Stimulated activated CD8-positive, alpha-beta memory T cell treated with anti-CD3 and anti-CD28 coated beads, Interleukin-7, amount 100 ng/mL, for 24 hours (primary cell): ENCODE data around the gene GPR179.

Experiments used
- DNase-seq: peaks from one replicate; pipeline ENCODE4 v3.0.0-alpha.2; 2020; ENCODE audit warnings: low read depth

Gene GPR179, protein sequence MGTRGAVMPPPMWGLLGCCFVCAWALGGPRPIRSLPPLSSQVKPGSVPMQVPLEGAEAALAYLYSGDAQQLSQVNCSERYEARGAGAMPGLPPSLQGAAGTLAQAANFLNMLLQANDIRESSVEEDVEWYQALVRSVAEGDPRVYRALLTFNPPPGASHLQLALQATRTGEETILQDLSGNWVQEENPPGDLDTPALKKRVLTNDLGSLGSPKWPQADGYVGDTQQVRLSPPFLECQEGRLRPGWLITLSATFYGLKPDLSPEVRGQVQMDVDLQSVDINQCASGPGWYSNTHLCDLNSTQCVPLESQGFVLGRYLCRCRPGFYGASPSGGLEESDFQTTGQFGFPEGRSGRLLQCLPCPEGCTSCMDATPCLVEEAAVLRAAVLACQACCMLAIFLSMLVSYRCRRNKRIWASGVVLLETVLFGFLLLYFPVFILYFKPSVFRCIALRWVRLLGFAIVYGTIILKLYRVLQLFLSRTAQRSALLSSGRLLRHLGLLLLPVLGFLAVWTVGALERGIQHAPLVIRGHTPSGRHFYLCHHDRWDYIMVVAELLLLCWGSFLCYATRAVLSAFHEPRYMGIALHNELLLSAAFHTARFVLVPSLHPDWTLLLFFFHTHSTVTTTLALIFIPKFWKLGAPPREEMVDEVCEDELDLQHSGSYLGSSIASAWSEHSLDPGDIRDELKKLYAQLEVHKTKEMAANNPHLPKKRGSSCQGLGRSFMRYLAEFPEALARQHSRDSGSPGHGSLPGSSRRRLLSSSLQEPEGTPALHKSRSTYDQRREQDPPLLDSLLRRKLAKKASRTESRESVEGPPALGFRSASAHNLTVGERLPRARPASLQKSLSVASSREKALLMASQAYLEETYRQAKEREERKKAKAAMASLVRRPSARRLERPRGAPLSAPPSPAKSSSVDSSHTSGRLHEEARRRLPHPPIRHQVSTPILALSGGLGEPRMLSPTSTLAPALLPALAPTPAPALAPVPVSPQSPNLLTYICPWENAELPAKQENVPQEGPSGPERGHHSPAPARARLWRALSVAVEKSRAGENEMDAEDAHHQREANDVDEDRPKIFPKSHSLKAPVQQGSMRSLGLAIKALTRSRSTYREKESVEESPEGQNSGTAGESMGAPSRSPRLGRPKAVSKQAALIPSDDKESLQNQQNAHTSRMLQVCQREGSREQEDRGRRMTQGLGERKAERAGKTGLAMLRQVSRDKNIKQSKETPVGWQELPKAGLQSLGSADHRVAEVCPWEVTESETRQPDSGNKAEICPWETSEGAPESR (N-terminal part only)

DNA sequence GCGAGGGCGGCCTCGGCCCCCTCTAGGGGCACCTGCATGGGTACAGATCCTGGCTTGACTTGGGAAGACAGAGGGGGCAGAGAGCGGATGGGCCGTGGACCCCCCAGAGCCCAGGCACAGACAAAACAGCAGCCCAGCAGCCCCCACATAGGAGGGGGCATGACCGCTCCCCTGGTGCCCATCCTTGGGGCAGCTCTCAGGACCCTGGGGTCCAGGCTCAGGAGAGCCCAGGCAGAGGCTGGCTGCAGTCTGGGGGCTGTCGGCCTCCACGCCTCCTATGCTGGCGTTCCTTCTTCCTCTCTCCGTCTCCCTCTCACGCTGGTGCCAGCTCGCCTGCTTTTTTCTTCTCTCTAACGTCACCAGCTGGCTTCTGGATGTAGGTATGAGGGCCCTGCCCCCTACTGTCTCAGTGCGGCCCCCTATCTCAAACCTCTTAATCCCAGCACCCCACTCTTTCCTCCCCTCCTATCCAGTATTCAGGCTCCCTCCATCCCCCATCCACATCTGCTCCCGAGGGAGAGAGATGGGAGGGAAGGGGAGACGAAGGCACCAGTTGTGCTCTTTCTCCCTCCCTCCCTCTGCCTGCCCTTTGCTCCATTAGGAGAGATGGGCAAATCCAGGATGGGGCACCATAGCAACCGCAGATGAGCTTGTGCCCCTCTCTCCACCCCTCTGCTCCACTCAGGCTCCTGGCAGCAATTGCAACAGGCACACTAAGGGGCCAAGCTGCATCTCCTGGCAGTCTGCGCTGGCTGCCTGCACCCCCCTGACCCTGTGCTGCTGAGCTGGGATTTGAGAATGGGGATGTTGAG is at the start of gene GPR179:
TSS of gene GPR179 (minus strand) at position 349 of the 812 bp plus-strand sequence. CDS start at position 182, 167 bp downstream.
- DNase-seq, result no peak

DNA sequence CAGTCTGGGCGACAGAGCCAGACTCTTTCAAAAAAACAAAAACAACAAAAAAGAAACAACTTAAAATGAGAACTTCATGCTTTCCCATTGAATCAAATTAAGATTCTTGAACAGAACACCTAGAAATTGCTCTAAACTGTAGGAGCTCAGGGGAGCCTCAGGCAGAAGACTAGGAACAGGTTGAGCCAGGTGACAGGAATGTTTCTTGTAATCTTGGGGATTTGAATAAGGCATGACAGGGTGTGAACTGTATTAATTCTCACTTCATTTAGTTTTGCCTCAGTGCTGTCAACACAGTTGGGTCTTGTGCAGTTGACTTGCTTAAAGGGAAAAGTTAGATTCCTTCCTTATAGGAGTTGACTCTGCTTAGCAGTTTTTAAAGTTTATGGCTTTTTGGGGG is 35.7 kb upstream of the GPR179 start:
- DNase-seq, result no peak

DNA sequence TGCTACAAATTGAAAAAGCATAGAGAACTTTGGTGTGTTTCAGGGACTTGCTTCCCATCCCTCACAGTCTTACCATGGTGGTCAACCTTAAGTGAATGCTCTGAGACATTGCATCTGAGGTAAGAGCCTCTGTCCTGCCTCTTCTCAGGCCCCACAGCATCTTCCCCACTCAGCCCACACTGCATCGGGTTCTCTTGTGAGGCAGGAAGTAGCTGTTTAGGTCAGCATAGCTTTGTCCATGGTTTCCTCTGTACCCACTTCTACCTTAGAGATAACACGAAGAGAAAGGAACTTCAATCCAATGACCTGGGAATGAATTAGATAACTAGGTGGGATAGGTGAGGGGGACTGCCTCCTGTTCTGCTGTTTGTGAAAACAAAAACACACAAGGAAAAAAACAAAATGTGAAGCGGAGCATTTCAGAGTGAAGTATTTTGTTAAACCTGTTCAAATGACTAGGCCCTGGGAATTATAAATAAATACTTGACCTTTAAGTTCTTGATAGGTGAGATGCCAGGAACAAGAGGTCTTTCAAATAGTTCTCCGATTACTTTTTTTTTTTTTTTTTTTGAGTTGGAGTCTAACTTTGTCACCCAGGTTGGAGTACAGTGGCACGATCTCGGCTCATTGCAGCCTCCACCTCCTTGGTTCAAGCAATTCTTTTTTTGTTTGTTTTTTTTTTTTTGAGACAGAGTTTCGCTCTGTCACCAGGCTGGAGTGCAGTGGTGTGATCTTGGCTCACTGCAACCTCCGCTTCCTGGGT is 25.5 kb upstream of the GPR179 start:
- no peak for DNase-seq

DNA sequence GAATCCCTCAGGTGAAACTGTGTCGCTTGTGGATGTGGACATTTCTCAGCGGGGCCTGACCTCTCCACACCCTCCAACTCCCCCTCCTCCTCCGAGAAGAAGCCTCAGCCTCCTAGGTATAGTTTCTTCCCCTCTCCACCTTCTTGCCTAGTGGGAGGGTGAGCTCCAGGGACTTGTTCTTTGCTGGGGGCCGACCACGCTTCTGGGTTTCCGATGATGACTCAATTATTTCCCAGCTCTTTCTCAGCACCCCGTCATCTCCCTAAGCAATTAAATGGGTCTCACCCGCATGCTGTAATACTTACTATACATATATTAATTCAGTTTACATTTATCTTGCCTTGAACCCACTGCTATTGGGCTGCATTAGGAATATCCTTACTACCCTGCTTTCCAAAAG is 21.0 kb upstream of the GPR179 start:
- DNase-seq, result no peak

- DNase-seq, result no peak
Measured at GRCh38 chr17:38363016-38363415, 19.3 kb upstream of the GPR179 start.

- no peak for DNase-seq
Measured at GRCh38 chr17:38361694-38362465, 18.1 kb upstream of the GPR179 start.

- no peak for DNase-seq
Measured at GRCh38 chr17:38358586-38359513, 15.1 kb upstream of the GPR179 start.

DNA sequence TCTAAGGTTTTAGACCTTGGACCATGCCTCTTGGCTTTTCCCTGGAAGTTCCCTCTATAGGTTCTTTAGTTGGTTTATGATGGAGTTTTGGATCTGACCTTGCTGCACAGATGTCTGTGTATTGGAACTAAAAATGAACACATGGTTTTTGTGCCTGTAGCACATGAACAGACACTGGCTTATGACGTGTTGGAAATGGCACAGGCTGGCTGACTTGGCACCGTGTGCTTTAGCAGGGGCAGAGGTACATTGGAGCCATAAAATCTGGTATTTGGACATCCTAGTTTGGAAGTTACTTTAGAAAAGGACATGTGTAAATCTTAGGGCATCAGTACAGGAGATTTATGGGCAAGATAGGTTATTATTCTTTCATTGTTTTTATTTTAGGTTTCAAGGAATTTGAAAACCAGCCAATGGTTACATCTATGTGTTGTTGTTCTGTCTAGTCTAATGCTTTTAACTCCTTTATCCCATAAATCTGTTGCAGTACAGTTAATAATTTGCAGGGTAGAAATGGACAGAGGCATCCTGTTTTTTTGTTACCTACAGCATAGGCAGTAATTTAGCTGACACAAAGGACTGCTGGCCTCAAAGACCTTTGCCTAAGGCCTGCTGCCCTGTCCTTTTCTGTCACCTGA is 13.8 kb upstream of the GPR179 start:
- no peak for DNase-seq

- DNase-seq, result no peak
Measured at GRCh38 chr17:38355251-38355650, 11.5 kb upstream of the GPR179 start.

DNA sequence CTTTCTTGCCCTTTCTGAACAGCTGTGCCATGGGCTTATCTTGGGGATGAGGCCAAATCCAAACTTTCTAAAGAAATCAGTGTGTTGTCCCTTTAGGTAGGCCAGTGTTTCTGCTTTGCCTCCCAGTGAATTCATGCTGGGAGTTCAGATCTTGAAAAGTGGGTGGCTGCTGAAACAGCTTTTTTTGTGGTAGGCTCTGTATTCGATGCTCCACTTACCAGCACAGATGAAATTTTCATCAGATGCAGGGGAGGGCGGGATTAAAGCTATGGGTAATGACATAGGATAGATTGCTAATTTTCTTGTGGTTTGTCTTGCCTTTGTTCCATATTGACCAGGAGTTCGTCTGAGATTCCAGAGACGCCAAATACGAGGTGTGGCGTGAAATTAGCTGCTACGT is 10.7 kb upstream of the GPR179 start:
- no peak for DNase-seq

- DNase-seq, result no peak
Measured at GRCh38 chr17:38353668-38354067, 9.9 kb upstream of the GPR179 start.

DNA sequence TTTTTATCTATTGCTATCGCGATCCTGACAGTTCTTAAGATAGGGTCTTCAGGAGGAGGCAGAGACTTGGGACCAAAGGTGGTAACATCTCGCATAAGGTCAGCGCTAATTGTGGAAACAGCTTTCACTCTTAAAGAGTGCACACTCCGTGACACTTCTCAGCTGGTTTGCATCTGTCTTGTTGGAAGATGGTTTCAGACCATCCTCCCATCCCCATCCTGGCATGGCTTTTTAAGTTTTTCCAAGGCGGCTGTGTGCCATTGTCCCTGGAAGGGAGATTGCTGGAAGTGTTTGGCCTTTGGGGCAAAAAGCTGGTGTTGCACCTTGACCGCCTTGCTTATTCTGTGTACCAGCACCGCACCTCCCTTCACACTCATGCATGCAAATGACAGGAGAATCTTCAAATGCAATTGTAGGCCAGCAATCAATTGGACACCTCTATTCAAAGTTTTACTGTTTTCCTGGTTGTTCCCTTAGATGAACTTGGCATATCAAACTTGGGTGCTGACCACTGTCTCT is 9.4 kb upstream of the GPR179 start:
- no peak for DNase-seq

- DNase-seq, result no peak
Measured at GRCh38 chr17:38352245-38353085, 8.7 kb upstream of the GPR179 start.

DNA sequence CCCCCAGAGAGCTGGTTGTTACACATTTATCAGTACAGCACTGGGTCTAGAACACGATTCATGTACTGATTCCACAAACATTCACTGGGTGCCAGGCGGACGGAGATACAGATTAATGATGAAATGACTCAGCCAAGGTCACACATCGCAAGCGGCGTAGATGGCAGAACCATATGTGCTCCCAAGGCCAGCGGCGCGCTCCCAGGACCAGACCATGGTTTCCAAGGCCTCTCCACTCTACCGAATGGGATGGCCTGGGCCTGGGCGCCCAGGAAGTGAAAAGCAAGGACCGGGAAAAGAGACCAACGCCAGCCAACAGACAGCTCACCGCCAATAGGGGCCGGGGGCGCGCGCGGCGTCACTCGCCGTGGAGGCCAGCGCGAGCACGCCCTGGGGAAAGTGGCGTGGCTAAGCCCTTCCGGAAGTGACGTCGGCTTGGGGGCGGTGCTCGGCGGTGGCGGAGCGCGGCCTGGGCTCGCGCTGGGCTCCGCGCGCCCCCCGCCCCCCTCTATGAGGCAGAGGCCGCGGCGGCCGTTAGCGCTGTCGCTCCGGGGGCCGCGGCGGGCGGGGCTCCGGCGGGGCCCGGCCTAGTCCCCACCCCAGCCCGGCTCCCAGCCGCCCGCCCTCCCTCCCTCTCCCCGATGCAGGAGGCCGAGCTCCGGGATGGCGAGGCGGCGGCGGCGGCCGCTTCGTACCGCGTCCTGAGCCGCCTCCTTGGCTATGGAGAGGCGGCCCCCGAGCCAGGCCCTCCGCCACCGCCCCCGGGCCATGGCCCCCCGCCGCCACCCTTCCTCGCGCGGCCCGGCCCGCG is 7.9 kb upstream of the GPR179 start, which contains the start of gene SOCS7:
TSS of gene SOCS7 (plus strand) at position 433 of the 811 bp plus-strand sequence. CDS start at position 642, 209 bp downstream.
- DNase-seq, result peak; percentile 89

DNA sequence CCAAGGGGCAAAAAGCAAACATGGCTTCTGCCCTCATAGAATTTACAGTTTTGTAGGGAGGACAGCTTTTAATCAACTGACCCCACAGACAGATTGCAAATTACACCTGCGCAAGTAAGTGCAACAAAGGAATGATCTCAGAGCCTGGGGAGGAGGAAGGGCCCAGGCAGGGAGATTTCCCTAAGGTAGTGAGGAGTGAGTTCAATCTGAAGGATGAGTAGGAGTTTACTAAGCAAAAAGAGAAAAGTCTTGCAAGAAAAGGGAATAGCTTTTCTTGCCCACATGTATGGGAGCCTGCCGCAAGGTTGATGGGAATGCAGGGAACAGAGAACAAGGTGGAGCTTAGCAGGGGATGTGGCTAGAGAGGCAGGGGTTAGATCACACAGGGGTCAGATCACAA is 6.3 kb upstream of the GPR179 start:
- DNase-seq, result no peak
